Stimulated activated CD8-positive, alpha-beta memory T cell treated with anti-CD3 and anti-CD28 coated beads, Interleukin-7, amount 100 ng/mL, for 48 hours (primary cell): Measurements from ENCODE around the gene SPAG17.

Experiments
- DNase-seq, 2 donors: peaks; one replicate each; pipeline ENCODE4 v3.0.0-alpha.2; 2020; ENCODE audit warnings: low read depth in 1 of 2; ENCODE audit errors: extremely low read depth in 1 of 2

SPAG17 gene

DNA sequence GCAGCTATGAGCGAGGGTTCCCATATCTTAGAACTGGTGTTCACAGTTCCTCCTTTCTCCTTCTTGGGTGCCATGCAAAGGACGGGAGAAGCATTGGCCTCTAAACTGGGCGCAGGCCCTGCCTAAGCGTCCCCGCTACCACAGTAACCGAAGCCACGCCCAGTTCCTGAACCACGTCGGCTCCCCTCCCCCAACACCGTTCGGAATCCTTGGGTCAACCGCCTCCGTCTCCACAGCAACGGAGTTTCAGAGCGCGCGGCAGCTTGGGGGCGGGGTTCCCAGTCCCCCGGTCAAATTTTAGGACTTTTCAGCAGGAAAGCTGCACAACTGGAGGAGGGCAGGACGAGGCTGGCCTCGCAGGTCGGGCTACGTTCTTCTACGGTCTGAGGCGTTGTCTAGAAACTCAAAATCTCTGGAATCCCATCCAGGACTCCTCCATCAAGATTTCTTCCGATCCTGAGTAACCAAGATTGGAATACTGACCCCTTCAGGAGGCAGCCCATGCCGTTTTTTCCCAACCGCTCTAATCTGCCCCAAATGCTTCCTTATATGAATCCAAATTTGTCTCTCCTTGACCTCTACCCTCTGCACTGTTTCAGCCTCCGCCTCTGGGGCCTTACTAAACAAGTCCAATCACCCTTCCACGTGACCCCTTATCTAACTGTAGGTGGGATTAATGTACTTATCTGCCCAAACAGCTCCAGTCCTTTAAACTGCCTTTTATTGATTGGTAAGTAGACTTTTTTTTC lies at the start of gene SPAG17:
TSS of gene SPAG17 (minus strand) at position 145 of the 749 bp plus-strand sequence. CDS start at position 74, 71 bp downstream.
- DNase-seq, result peak in 1 of 2 donors; percentile 3

- DNase-seq, result no peak
Measured at GRCh38 chr1:118225471-118225870, 40.4 kb upstream of the SPAG17 start.

DNA sequence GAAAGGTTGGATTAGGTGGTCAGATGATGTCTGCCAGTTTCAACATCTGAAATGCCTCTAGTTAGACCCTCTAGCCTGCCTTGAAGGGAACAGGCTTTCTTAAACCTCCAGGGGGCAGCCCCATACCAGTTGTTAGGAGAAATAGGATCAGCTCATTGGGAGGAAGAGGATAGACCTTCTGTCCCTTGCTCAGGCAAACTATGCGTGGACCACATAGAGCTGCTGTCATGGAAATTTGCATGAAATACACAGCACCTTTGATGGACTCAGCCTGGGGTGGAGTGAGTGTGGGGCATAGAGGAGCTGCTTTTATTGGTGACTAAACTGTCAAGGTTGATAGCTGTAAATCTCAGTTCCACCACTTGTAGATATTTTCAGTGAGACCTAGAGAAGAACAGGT lies 38.4 kb upstream of the SPAG17 start:
- no peak for DNase-seq

GRCh38 chr1:118219438-118219837 lies 34.4 kb upstream of the SPAG17 start:
- no peak for DNase-seq

- DNase-seq, result no peak
Measured at GRCh38 chr1:118217141-118217838, 32.3 kb upstream of the SPAG17 start.

DNA sequence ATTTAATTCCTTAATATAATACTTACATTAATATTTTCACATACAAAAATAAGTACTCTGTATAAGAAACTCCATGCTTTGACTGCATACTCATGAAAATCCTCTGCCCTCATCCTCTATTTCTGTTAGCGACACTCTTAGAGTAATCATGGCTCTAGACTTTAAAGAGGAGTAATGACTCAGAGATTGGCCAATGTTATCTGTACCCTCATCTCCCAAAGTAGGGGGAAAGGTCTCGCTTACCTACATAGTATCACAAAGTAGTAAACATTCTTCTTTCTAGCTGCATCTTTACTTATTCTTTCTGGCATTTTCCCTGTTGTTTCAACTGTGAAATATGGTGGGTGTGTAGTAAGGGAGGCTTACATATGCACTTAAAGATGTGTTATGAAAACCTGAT lies 29.8 kb upstream of the SPAG17 start:
- no peak for DNase-seq

- DNase-seq, result no peak
Measured at GRCh38 chr1:118210723-118211110, 25.7 kb upstream of the SPAG17 start.

DNA sequence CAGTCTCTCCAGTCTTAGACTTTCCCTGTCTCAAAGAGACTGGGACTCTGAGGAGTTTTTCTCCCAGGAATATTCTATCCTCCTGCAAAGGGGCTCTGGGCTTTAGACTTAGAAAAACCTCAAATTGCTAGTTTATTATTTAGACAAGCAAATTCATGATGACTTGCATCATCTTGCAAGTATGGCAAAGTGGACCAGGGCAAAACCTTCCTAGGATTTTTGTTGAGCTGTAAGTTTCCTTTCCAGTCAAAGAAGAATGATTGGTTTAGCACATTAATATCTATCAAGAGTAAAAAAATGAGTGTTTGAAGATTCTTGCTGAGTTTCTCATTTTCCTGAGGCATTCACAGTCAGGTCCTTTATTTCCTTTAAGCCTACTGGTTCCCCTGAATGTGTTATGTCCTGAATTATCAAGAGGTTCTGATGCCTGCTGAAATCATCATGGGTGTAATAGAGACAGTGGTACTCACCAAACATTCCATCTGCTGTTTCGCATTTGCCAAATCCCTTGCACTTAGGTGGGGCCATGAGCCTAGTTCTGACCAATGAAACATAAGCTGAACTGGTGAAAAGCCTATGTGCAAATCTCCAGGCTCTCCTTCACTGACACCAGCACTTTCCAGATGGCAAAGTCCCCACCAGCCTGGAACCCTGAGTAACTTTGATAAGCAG lies 25.2 kb upstream of the SPAG17 start:
- DNase-seq, result no peak

- no peak for DNase-seq
Measured at GRCh38 chr1:118209648-118210047, 24.6 kb upstream of the SPAG17 start.

DNA sequence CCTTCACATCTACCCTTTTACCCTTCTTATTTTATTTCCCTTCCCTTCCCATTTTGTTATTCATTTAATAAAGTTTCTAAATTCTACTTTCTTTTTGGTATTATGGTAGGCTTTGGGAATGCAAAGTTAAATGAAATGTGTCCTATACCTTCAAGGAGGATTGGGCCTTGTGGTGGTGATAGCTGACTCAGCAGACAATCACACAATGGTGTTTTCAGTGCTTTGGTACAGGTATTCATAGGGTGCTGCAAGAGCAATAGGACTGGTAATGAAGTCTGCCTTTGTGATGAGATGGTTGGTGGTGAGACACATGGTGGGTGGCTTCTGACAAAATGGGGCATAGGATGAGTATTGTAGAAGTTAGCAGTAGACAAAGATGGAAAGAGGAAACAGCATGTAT lies 21.9 kb upstream of the SPAG17 start:
- DNase-seq, result no peak

DNA sequence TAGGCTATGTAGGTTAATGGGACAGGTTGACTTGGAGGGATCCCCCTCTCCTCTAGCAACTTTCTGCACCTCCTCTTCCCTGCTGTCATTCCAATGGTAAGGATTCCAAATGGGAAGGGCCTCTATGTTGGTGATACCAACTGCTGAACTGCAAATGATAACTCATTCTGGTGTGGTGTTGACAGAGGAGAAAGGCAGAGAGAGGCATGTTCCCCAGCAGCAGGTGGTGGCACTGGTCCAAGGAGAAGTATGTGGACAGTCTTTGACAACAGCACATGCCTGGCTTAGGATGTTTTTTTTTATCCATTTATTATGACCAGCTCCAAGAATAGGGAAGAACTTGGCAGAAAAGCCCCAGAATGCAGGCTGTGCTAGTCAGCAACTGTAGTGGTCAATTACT lies 19.6 kb upstream of the SPAG17 start:
- no peak for DNase-seq

GRCh38 chr1:118204105-118204504 lies 19.1 kb upstream of the SPAG17 start:
- no peak for DNase-seq

DNA sequence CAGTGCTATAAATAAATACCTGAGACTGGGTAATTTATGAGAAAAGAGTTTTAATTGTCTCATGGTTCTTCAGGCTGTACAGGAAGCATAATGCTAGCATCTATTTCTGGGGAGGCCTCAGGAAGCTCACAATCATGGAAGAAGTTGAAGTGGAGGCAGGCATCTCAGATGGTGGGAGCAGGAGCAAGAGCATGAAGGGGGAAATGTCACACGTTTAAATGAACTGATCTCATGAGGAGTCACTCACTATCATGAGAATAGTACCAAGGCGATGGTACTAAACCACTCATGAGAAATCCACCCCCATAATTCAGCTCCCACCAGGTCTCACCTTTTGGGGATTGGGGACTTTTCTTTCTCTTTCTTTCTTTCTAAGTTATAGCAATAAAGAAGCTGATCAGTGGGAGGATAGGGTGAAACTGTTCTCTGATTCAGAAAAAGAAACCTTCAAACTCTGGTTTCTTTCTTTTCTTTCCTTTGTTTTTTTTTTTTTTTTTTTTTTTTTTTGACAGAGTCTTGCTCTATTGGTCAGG lies 17.1 kb upstream of the SPAG17 start:
- DNase-seq, result no peak

DNA sequence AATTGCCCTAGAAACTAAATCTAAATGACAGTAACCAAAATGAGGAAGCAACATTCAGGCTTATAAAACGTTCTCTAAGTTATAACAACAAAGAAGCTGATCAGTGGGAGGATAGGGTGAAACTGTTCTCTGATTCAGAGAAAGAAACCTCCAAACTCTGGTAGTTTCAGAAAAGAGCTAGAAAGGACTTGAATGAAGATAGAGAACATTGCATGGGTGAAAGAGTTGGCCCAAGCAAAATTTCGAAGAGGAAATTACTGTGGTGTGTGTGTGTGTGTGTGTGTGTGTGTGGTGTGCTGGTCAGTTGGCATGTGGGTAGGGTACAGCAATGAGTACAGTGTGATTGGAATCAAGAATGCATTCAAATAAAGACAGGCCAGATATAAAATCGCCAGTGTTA lies 16.5 kb upstream of the SPAG17 start:
- DNase-seq, result no peak

DNA sequence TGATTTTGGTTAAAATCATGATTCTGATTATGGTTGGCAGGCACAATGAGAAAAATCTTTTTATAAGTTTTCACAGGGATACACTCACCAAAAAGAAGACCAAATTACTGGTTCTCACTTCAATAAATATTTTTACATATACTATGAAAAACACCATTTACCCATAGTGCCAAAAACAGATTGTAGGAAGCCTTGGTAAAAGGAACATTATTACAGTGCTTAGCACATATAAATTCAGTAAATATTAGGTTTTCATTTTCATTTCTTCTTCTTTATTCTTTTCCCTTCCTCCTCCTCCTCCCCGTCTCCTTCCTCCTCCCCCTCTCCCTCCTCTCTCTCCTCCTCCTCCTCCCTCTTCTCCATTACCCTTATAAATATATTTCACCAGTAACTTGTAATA lies 15.8 kb upstream of the SPAG17 start:
- no peak for DNase-seq

DNA sequence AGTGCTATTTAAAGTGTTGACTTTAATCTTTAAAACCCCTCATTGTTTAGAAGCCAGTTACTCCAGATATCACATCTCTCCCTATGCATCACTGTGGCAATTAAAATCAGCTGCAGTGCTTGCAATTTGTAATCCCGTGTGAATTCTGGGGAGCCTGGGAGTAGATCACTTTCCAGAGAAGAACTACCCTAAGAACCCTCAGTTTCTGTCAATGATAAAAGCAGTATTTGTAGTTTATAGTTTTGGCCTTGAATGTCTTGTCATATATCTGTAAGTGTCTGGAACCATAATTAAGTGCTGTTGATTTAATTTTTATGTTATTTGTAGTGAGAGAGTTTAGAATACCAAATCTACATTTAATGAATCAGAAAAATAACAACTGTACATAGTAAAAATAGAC lies 5.5 kb upstream of the SPAG17 start:
- DNase-seq, result no peak

GRCh38 chr1:118189564-118189963 lies 4.5 kb upstream of the SPAG17 start:
- DNase-seq, result no peak

DNA sequence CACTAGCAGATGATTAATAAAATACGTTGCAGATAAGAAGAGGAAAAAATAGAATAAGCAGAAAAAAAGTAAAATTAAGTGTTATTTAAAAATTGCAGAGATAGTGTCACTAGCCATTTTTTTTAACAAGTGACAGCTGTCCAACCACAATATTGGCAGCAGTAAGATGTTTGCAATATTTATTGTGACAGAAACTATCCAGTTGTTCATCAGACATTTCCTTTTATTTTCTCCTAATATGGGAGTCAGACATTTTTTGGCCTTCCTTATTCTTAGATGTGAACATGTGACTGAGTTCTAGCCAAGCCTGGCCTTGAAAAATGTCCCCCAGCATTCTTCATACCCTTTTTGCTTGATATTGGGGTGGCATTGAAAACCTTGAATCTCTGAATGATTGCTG lies 3.4 kb upstream of the SPAG17 start:
- DNase-seq, result no peak

- no peak for DNase-seq
Measured at GRCh38 chr1:118186026-118186425, 998 bp upstream of the SPAG17 start.

GRCh38 chr1:118184739-118185083 lies 317 bp downstream of the SPAG17 start:
- no peak for DNase-seq

GRCh38 chr1:118183586-118183985 lies 1.4 kb downstream of the SPAG17 start:
- DNase-seq, result no peak

GRCh38 chr1:118177998-118178397 lies 7.0 kb downstream of the SPAG17 start:
- no peak for DNase-seq
